HL-60 (cell line): ENCODE results near the gene LMBR1.

ENCODE experiments used
- DNase-seq, 2 experiments: peaks; one replicate each; pipeline ENCODE4 v3.0.0-alpha.2; 2010 to 2020; ENCODE audit warnings: low read depth in 1 of 2, low spot score in 1 of 2
- H3K27ac ChIP-seq: fragments of 250-450 bp; sonication (Bioruptor Pico); replicated peaks from 2 replicates; pipeline ENCODE4 v1.5.1; 2020; ENCODE audit warnings: mild to moderate bottlenecking, moderate library complexity
- H3K27me3 ChIP-seq: fragments of 250-450 bp; sonication (Bioruptor Pico); 2 replicates; pipeline ENCODE4 v1.5.1; 2021; ENCODE audit warnings: mild to moderate bottlenecking, moderate library complexity; ENCODE audit not compliant: insufficient read depth, poor library complexity, severe bottlenecking
- H3K4me3 ChIP-seq: replicated peaks from 2 replicates; pipeline ENCODE4 v1.5.1; 2011; ENCODE audit warnings: mild to moderate bottlenecking, control low read depth, low read length; ENCODE audit not compliant: insufficient read depth
- GABPA ChIP-seq: IDR thresholded peaks from 2 replicates; pipeline ENCODE4 v1.6.1; 2012; ENCODE audit warnings: low read depth
- POLR2AphosphoS5 ChIP-seq: IDR thresholded peaks from 2 replicates; pipeline ENCODE4 v1.6.1; 2012; ENCODE audit warnings: low read depth
- REST ChIP-seq: IDR thresholded peaks from 2 replicates; pipeline ENCODE4 v1.6.1; 2012; ENCODE audit warnings: low read depth; ENCODE audit not compliant: insufficient replicate concordance
- SPI1 ChIP-seq: IDR thresholded peaks from 2 replicates; pipeline ENCODE4 v1.6.1; 2012; ENCODE audit warnings: low read depth, mild to moderate bottlenecking, borderline replicate concordance
- TF ChIP-seq, protein P1 (sequence below): IDR thresholded peaks from one replicate; pipeline ENCODE4 v1.5.1; 2011; ENCODE audit warnings: low read length, control low read depth, inconsistent platforms; ENCODE audit not compliant: insufficient read depth

LMBR1 gene

GRCh38 chr7:156843157-156843556 lies 49.8 kb downstream of the LMBR1 start:
- TF ChIP-seq REST = no peak
- no peak for TF ChIP-seq GABPA
- no peak for TF ChIP-seq POLR2AphosphoS5
- TF ChIP-seq, protein P1, sequence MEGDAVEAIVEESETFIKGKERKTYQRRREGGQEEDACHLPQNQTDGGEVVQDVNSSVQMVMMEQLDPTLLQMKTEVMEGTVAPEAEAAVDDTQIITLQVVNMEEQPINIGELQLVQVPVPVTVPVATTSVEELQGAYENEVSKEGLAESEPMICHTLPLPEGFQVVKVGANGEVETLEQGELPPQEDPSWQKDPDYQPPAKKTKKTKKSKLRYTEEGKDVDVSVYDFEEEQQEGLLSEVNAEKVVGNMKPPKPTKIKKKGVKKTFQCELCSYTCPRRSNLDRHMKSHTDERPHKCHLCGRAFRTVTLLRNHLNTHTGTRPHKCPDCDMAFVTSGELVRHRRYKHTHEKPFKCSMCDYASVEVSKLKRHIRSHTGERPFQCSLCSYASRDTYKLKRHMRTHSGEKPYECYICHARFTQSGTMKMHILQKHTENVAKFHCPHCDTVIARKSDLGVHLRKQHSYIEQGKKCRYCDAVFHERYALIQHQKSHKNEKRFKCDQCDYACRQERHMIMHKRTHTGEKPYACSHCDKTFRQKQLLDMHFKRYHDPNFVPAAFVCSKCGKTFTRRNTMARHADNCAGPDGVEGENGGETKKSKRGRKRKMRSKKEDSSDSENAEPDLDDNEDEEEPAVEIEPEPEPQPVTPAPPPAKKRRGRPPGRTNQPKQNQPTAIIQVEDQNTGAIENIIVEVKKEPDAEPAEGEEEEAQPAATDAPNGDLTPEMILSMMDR = no peak
- TF ChIP-seq SPI1 = no peak
- H3K4me3 ChIP-seq = no peak overlapping the region
- no peak for DNase-seq
- H3K27ac ChIP-seq = no peak overlapping the region
- H3K27me3 ChIP-seq = no peaks in the 10 kb centered on the region

GRCh38 chr7:156842740-156843140 lies 50.2 kb downstream of the LMBR1 start:
- no peak for DNase-seq
- Histone ChIP-seq H3K27me3 (no peaks in the 10 kb centered on the region), H3K4me3 (no peak overlapping the region), H3K27ac (no peak overlapping the region)
- no peak for TF ChIP-seq POLR2AphosphoS5
- TF ChIP-seq, protein P1 = no peak
- TF ChIP-seq GABPA = no peak
- no peak for TF ChIP-seq SPI1
- TF ChIP-seq REST = no peak

DNA sequence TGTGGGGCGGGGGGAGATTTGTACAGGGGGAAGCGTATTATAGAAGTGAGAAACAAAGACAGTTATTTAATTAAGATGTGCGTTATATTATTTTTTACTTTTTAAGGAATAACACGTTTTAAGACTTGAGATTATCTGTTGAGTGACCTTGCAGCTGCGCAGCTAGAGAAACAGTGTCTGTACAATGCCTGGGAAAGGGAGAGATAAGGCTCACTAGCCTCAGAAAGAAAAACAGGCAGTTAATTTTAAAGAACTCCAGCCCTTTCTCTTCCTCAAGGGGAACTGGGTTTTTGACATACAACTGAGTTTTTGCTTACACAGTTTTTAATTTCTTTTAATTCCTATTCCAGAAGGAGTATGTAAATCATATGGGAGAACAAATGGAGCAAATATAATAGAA lies 50.7 kb downstream of the LMBR1 start:
- Histone ChIP-seq H3K27ac (no peak overlapping the region), H3K27me3 (no peaks in the 10 kb centered on the region), H3K4me3 (no peak overlapping the region)
- DNase-seq = no peak
- TF ChIP-seq SPI1 (no peak), GABPA (no peak), POLR2AphosphoS5 (no peak), REST (no peak)
- TF ChIP-seq, protein P1 = no peak
